ENCODE results near the gene FOLR3.
"Not testable (repeated sequence)": the region's sequence is repeated elsewhere in the genome, so short reads cannot be mapped to it uniquely, and the experiment has no call there.

Gene FOLR3

GRCh38 chr11:72169046-72169555 lies 33.6 kb downstream of the FOLR3 start:
- DNase-seq = not testable (repeated sequence)

GRCh38 chr11:72169754-72170153 lies 34.2 kb downstream of the FOLR3 start:
- DNase-seq = not testable (repeated sequence)

GRCh38 chr11:72172043-72172442 lies 36.5 kb downstream of the FOLR3 start:
- not testable (repeated sequence) for DNase-seq

DNA sequence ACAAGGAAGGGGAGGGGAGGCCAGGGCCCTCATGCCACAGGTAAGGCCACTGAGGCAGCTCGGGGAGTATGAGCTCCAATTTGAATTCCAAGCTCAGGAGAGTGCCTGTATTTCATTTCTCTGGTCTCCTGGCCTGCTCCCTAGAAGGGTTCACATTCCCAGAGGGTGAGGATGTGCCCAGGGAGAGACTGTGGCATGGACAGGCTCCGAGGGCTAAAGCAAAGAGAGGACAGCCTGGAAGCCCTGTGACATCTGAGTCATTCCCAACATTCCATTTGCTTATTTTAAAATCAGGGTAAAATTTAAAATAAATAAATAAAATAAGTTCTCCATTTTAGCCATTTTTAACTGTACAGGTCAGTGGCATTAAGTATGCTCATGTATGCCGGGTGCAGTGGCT lies 37.8 kb downstream of the FOLR3 start:
- DNase-seq = no peak

- no peak for DNase-seq
Observed at GRCh38 chr11:72174302-72175070, 39.0 kb downstream of the FOLR3 start.

- no peak for DNase-seq
Observed at GRCh38 chr11:72177656-72178055, 42.1 kb downstream of the FOLR3 start.

DNA sequence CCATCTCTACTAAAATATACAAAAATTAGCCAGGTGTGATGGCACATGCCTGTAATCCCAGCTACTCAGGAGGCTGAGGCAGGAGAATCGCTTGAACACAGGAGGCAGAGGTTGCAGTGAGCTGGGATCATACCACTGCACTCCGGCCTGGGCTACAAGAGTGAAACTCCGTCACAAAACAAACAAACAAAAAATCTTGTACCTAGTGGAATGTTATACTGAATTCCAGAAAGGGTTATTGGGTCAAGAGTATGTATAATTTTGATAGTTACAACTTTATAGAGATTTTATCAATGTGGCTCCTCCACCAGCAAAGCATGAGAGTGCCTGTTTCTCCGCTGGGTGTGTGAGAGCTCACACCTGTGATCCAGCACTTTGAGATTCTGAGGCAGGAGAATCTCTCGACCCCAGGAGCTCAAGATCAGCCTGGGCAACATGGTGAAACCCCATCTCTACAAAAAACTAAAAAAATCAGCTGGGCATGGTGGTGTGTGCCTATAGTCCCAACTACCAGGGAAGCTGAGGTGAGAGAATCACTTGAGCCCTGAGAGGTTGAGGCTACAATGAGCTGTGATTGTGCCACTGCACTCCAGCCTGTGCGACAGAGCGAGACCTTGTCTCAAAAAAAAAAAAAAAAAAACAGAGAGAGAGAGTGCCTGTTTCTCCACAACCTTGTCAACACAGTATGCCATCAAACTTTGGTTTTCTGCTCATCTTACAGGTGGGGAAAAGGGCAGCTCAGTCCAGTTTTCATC lies 43.7 kb downstream of the FOLR3 start:
- no peak for DNase-seq

- DNase-seq = no peak
Observed at GRCh38 chr11:72179804-72180396, 44.4 kb downstream of the FOLR3 start.

DNA sequence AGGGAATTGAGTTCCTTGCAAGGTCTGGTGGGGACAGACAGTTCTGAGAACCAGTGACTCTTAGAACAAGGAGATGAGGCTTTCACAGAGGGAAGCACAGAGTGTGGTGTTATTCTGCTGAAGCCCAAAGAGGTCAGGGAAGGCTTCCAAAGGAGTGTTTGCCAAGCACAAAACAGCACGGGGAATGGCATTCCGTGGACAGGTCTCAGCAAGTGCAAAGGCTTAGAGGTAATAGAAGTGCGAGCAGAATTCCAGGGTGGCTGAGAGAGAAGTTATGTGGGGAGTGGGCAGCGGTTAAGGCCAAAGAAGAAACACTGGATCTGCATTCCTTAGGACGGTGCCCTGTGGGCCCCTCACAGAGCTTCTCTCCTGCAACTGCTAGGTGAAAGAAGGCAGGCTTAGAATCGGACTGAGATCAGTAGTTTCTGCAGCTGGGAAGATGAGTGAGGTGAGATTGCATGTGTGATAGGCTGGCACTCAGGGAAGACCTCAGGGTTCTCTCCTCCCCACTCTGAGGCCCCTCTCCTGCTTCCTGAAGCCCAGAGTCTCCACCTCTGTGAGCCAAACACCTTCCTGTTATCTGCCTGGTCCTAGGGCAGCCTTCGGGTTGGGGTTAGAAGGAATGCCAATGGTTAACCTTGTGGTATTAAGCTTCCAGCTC lies 45.5 kb downstream of the FOLR3 start:
- not testable (repeated sequence) for DNase-seq

GRCh38 chr11:72181553-72181958 lies 46.0 kb downstream of the FOLR3 start:
- DNase-seq = not testable (repeated sequence)

DNA sequence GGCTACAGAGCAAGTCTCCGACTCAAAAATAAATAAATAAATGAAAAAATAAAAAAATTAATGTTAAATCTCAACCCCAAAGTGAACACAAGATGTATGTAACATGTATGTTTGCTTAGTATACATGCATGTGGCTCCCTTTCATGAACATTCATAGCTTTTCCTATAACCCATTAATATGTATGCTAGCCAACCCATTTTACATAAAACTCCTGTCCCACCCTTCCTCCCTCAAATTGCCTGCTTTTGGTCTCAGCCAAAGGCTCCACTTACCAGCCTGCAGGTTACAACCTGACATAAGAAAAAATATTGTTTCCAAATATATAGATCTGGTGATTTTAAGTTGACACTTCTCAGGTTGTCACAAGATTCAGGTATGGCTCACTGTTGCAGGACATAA lies 52.7 kb downstream of the FOLR3 start:
- no peak for DNase-seq
